AG10803 (cell line): ENCODE measurements around the gene VRK2.

ENCODE experiments used
- DNase-seq: peaks from one replicate; pipeline ENCODE4 v3.0.0; 2010; ENCODE audit warnings: low read depth
- H3K4me3 ChIP-seq: 2 replicates; pipeline ENCODE4 v1.5.1; 2011; ENCODE audit warnings: mild to moderate bottlenecking, low read length, control low read depth
- CTCF ChIP-seq: conservative IDR thresholded peaks from 2 replicates; pipeline ENCODE4 v1.5.1; 2011; ENCODE audit warnings: mild to moderate bottlenecking, low read length, control low read depth, inconsistent platforms

The VRK2 gene

GRCh38 chr2:58064086-58064485 lies 17.5 kb downstream of the VRK2 start:
- TF ChIP-seq CTCF = no peak

GRCh38 chr2:58065248-58065647 lies 18.6 kb downstream of the VRK2 start:
- no peak for TF ChIP-seq CTCF
- DNase-seq = no peak
- no peak overlapping the region for H3K4me3 ChIP-seq

More at GRCh38 chr2:58064086-58064485, 17.5 kb downstream of the VRK2 start:
- H3K4me3 ChIP-seq = no peak overlapping the region
- DNase-seq = no peak

GRCh38 chr2:58067001-58067400 lies 20.4 kb downstream of the VRK2 start:
- TF ChIP-seq CTCF = no peak
- H3K4me3 ChIP-seq = no peak overlapping the region
- DNase-seq = no peak

GRCh38 chr2:58070765-58071164 lies 24.2 kb downstream of the VRK2 start:
- H3K4me3 ChIP-seq = no peak overlapping the region
- no peak for DNase-seq
- TF ChIP-seq CTCF = no peak

- no peak for DNase-seq
- no peak overlapping the region for H3K4me3 ChIP-seq
- no peak for TF ChIP-seq CTCF
Observed at GRCh38 chr2:58072102-58072501, 25.5 kb downstream of the VRK2 start.

GRCh38 chr2:58073008-58073407 lies 26.4 kb downstream of the VRK2 start:
- no peak for DNase-seq
- H3K4me3 ChIP-seq = no peak overlapping the region
- no peak for TF ChIP-seq CTCF

- TF ChIP-seq CTCF = no peak
- no peak for DNase-seq
Observed at GRCh38 chr2:58073751-58074150, 27.1 kb downstream of the VRK2 start.

More at GRCh38 chr2:58073751-58074150, 27.1 kb downstream of the VRK2 start:
- no peak overlapping the region for H3K4me3 ChIP-seq
